Measurements from ENCODE around the gene SHC2. TPM values are rescaled to one million over a fixed set of nuclear protein-coding genes. Genes with fewer than 3 reads are reported as not detected.

The SHC2 gene
- total and polyA plus RNA-seq, 9 of the 15 experiments (the other 6 are each of a cell fraction or from before 2014, with no cell fraction given), result 0.14 to 0.36 (median 0.17) TPM; not detected in 5

- H3K27me3 ChIP-seq (ENCODE audit: control insufficient read depth in 2 of 2, insufficient read depth in 2 of 2, low read length in 2 of 2), result peaks cover 0 to 16% of the 10 kb centered on the region in 2 experiments; a peak in 2 of 5 replicates
- 0 out of 2 replicates have a peak, but pooled peaks cover 5% of the 10 kb centered on the region for H4K20me1 ChIP-seq (replicated peaks; ENCODE audit: control insufficient read depth, insufficient read depth, low read length)
- ChIA-PET CTCF (ENCODE audit: low intra/inter-chr PET ratio) (no interaction called here), POLR2A (interaction anchor here (0.6 kb wide), 1 partner anchor 16 kb away, joined by 3 read pairs; no protein-coding TSS in a partner anchor)
- no peak for FAIRE-seq
- no peak overlapping the region for H3K4me2 ChIP-seq (ENCODE audit: insufficient read depth, low read length)
- no peaks in the 10 kb centered on the region for H3K9me3 ChIP-seq (replicated peaks; ENCODE audit: control insufficient read depth, insufficient read depth, low read depth, low read length)
- in situ Hi-C loops (cut with MboI) (no loop called here), intact Hi-C loops (cut with micrococcal nuclease) (no loop called here)
- H3K36me3 ChIP-seq (ENCODE audit: control insufficient read depth, insufficient read depth, low read length), result no peaks in the 10 kb centered on the region
- no peaks in the 10 kb centered on the region for H3K9me1 ChIP-seq (ENCODE audit: control insufficient read depth, insufficient read depth, low read length)
- no peak overlapping the region for H3K9ac ChIP-seq (ENCODE audit: insufficient read depth in 1 of 2, low read depth in 2 of 2, low read length in 2 of 2)
- H3K79me2 ChIP-seq (ENCODE audit: control insufficient read depth, insufficient read depth, low read length), result no peaks in the 10 kb centered on the region
- WGBS (ENCODE audit: insufficient coverage, low coverage, missing lambda C conversion rate), result 36% methylated on average over 6 of the region's 7 CpGs
- H3K4me3 ChIP-seq, result no peak overlapping the region
- H3K27ac ChIP-seq (ENCODE audit: extremely low read depth, low read depth, low read length), result no peak overlapping the region
- BruUV-seq (replicated peaks), result no TSS peak
- no peak for ATAC-seq
- no peak overlapping the region for H2AFZ ChIP-seq (ENCODE audit: low read depth, low read length)
- DNase-seq (ENCODE audit: extremely low read depth in 1 of 4, low spot score in 3 of 4), result no peak
- peaks cover 0 to 31% of the 10 kb centered on the region in 2 experiments; a peak in 3 of 5 replicates for H3K4me1 ChIP-seq (replicated peaks in 1 of 2; ENCODE audit: control insufficient read depth in 2 of 2, insufficient read depth in 2 of 2, low read length in 2 of 2)
- no peak for TF ChIP-seq ARID3A (IDR thresholded peaks at IDR 0.05; ENCODE audit: borderline replicate concordance, low read depth, low read length)
- no peak for TF ChIP-seq DDX20 (tag; IDR thresholded peaks at IDR 0.05; ENCODE audit: low read depth)
- no peak for TF ChIP-seq SIN3B (IDR thresholded peaks at IDR 0.05; ENCODE audit: low read depth)
- no peak for TF ChIP-seq ASH1L (IDR thresholded peaks at IDR 0.05; ENCODE audit: borderline replicate concordance, low read depth, partially characterized antibody)
- TF ChIP-seq ZBTB2 (IDR thresholded peaks at IDR 0.05), result no peak
- TF ChIP-seq BRF1 (IDR thresholded peaks at IDR 0.05; ENCODE audit: borderline replicate concordance, extremely low read depth, insufficient read length), result no peak
- TF ChIP-seq JUN (IDR thresholded peaks at IDR 0.05; ENCODE audit: borderline replicate concordance, low read depth, low read length), result no peak
- no peak for TF ChIP-seq JUN (CRISPR knock-in tag; IDR thresholded peaks at IDR 0.05; ENCODE audit: borderline replicate concordance)
- no peak for TF ChIP-seq TAF9B (IDR thresholded peaks at IDR 0.05; ENCODE audit: partially characterized antibody)
- TF ChIP-seq ZBTB9 (CRISPR knock-in tag; IDR thresholded peaks at IDR 0.05), result no peak
- TF ChIP-seq LARP7 (IDR thresholded peaks at IDR 0.05), result no peak
- no peak for TF ChIP-seq ZNF507 (tag; conservative IDR thresholded peaks at IDR 0.05)
- TF ChIP-seq UBTF (IDR thresholded peaks at IDR 0.05; ENCODE audit: borderline replicate concordance in 1 of 2, low read depth in 2 of 2, low read length in 2 of 2), result no peak
- TF ChIP-seq CBX8 (IDR thresholded peaks at IDR 0.05; ENCODE audit: borderline replicate concordance, extremely low read depth, low read depth, low read length, poor library complexity, severe bottlenecking), result no peak
- TF ChIP-seq KLF10 (CRISPR knock-in tag; IDR thresholded peaks at IDR 0.05), result no peak
- TF ChIP-seq ARID2 (IDR thresholded peaks at IDR 0.05), result no peak
Observed at GRCh38 chr19:469833-470232, 9.0 kb upstream of the SHC2 start.

All from K562 (cell line).